Fibroblast of mammary gland (primary cell): Measurements from ENCODE around the gene COL12A1.

ENCODE experiments used
- DNase-seq: peaks from one replicate; pipeline ENCODE4 v3.0.0-alpha.2; 2010; ENCODE audit warnings: low read depth
- H3K4me3 ChIP-seq: 2 replicates; pipeline ENCODE4 v1.5.1; 2011; ENCODE audit warnings: low read depth, mild to moderate bottlenecking, low read length, moderate library complexity; ENCODE audit not compliant: control insufficient read depth
- CTCF ChIP-seq: conservative IDR thresholded peaks from 2 replicates; pipeline ENCODE4 v1.5.1; 2011; ENCODE audit warnings: low read depth, low read length, inconsistent platforms; ENCODE audit not compliant: control insufficient read depth, insufficient read depth

COL12A1 gene

DNA sequence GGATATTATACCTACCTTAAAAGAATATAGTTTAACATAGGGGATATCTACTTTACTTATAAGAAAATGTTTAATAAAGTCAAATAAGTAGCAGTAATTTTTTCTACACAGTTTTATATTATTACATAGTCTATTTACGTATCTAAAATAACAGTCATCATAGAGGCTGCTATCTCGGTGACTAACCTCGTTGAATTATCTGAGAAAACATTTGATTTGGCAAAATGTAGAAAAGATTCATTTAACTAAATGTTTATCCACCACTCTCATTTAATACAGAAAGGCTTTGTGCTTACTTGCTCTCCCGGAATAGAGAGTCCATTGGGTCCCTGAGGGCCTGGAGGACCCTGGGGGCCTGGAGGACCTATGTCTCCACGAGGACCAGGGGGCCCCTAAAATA, 103.6 kb downstream of the COL12A1 start:
- TF ChIP-seq CTCF, result no peak
- no peak overlapping the region for H3K4me3 ChIP-seq
- DNase-seq, result peak; percentile 77

DNA sequence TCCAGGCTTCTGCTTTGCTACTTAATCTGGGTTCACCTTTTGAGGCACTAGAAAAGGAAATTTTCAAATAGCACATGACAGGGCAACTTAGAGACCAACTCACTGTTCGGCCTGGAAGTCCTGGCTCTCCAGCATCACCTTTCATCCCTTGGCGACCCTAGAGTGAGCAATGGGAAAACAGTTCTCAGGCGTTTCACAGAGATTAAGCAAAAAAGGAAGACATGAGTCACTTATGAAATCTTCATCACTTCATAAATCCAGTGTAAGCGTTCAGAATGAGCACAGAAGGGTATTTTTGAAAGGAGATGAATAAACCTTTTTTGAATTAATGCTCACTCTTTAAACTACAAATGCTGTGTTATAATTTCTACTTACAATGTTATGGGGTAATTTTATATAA, 104.0 kb downstream of the COL12A1 start:
- no peak for TF ChIP-seq CTCF
- H3K4me3 ChIP-seq, result no peak overlapping the region
- peak; percentile 97 for DNase-seq

- TF ChIP-seq CTCF, result no peak
- H3K4me3 ChIP-seq, result no peak overlapping the region
- DNase-seq, result peak; percentile 99
These were observed 107.1 kb downstream of the COL12A1 start for GRCh38 chr6:75098709-75099108.

- no peak for TF ChIP-seq CTCF
- no peak for DNase-seq
These were observed 108.9 kb downstream of the COL12A1 start for GRCh38 chr6:75096966-75097365.

DNA sequence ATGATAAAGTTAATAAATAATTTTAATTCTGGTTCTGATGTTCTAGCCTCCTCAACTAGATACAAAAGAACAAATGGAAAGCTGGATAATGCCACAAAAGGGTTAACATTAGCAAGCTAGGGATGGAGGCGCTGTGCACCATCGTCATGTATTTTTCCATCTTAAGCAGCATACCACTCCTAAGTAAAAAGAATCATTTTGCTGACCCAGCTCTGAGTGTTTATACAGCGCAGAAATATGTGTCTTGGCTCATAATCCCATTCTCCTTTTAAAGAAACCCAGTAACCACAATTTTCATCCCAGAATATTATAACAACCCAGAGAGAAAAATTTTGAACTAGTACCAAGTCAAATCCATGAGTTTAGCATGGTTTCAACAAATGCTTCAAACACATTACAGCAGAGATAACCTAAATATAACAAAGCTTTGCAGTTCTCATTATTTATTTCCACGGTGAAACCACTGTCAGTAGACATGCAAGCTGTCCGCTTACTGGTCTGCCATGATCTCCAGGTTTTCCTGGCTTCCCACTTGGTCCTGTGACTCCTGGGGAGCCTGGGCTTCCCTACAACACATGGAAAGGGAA, 111.1 kb downstream of the COL12A1 start:
- peak; percentile 77 for DNase-seq
- no peak overlapping the region for H3K4me3 ChIP-seq
- peak; percentile 2 for TF ChIP-seq CTCF

More at GRCh38 chr6:75096966-75097365, 108.9 kb downstream of the COL12A1 start:
- no peak overlapping the region for H3K4me3 ChIP-seq

GRCh38 chr6:75091467-75092190, 114.2 kb downstream of the COL12A1 start:
- no peak for TF ChIP-seq CTCF
- no peak overlapping the region for H3K4me3 ChIP-seq
- DNase-seq, result peak; percentile 16
